Ishikawa (cell line): Measurements from ENCODE around the gene COG6.
A peak's percentile ranks its signal among the peaks of the same experiment; 100 is the strongest.

Experiments used
- CEBPB ChIP-seq: IDR thresholded peaks from 2 replicates; pipeline ENCODE4 v1.6.1; 2012
- CREB1 ChIP-seq: IDR thresholded peaks from 2 replicates; pipeline ENCODE4 v1.6.1; 2012; ENCODE audit warnings: low read depth
- EGR1 ChIP-seq: IDR thresholded peaks from 2 replicates; pipeline ENCODE4 v1.6.1; 2012
- EP300 ChIP-seq: IDR thresholded peaks from 2 replicates; pipeline ENCODE4 v1.6.1; 2012; ENCODE audit warnings: borderline replicate concordance
- FOXM1 ChIP-seq: IDR thresholded peaks from 2 replicates; pipeline ENCODE4 v1.6.1; 2012; ENCODE audit warnings: low read depth, borderline replicate concordance
- MAX ChIP-seq: IDR thresholded peaks from 2 replicates; pipeline ENCODE4 v1.6.1; 2012
- NFIC ChIP-seq: IDR thresholded peaks from 2 replicates; pipeline ENCODE4 v1.6.1; 2012
- RAD21 ChIP-seq: IDR thresholded peaks from 2 replicates; pipeline ENCODE4 v1.6.1; 2012; ENCODE audit warnings: low read depth
- REST ChIP-seq: IDR thresholded peaks from 2 replicates; pipeline ENCODE4 v1.6.1; 2012; ENCODE audit warnings: low read depth, mild to moderate bottlenecking
- TAF1 ChIP-seq: IDR thresholded peaks from 2 replicates; pipeline ENCODE4 v1.6.1; 2012; ENCODE audit warnings: low read depth, mild to moderate bottlenecking
- TEAD4 ChIP-seq: IDR thresholded peaks from 2 replicates; pipeline ENCODE4 v1.6.1; 2012
- YY1 ChIP-seq: IDR thresholded peaks from 2 replicates; pipeline ENCODE4 v1.6.1; 2012; ENCODE audit warnings: low read depth
- ZBTB7A ChIP-seq: IDR thresholded peaks from 2 replicates; pipeline ENCODE4 v1.6.1; 2012; ENCODE audit warnings: low read depth

GRCh38 chr13:39676315-39676876, 20.9 kb downstream of the COG6 start:
- TF ChIP-seq REST: no peak
- peak; percentile 30 for TF ChIP-seq RAD21
- no peak for TF ChIP-seq TAF1
- no peak for TF ChIP-seq CEBPB
- TF ChIP-seq EGR1: no peak
- TF ChIP-seq NFIC: no peak
- TF ChIP-seq CREB1: no peak
- no peak for TF ChIP-seq ZBTB7A
- no peak for TF ChIP-seq YY1
- no peak for TF ChIP-seq EP300
- no peak for TF ChIP-seq TEAD4
- no peak for TF ChIP-seq MAX
- TF ChIP-seq FOXM1: no peak
